ENCODE measurements around the gene USP17L28. TPM values are rescaled to one million over a fixed set of nuclear protein-coding genes. Genes with fewer than 3 reads are reported as not detected.
"Not testable (repeated sequence)": the region's sequence is repeated elsewhere in the genome, so short reads cannot be mapped to it uniquely, and the experiment has no call there.

USP17L28 gene
- total RNA-seq, 1 experiment from 2014 or later: not detected

DNA sequence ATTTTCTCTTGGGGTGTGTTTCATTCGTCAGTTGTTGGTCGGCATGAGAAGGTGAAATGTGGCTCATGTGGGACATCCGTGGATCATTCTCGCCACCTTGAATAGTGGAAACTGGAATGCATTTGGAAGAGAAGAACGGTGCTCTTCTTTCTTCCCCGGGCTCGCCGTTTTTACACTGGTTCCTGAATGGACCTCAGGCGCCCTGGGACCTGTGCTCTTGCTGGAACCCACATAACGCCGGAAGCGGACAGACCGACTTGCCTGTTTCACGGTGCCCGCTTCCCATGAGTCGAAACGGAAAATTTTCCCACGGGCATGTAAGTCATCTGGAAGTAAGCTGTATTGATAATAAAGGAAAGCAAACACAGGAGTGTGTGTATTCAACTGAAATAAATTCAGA is 2.2 kb downstream of the USP17L28 start:
- POLR2A ChIA-PET (ENCODE audit: unreplicated experiment); H4K20me1 ChIP-seq (ENCODE audit: low read length); H2AFZ ChIP-seq (ENCODE audit: low read length); intact Hi-C loops (cut with micrococcal nuclease); H3K79me2 ChIP-seq (ENCODE audit: low read length); H3K27me3 ChIP-seq (ENCODE audit: low read length); ATAC-seq; H3F3A ChIP-seq (ENCODE audit: low read length, unreplicated experiment); BruUV-seq (replicated peaks); H3K4me2 ChIP-seq (ENCODE audit: low read length); H3K36me3 ChIP-seq (ENCODE audit: low read depth, low read length); H3K9me2 ChIP-seq (replicated peaks; ENCODE audit: low read length); H3K9ac ChIP-seq (ENCODE audit: low read length); DNase-seq; H3K4me1 ChIP-seq (ENCODE audit: insufficient read depth, low read length); CTCF ChIA-PET; H3K27ac ChIP-seq (ENCODE audit: low read length); H3K4me3 ChIP-seq (ENCODE audit: low read length); H3K9me3 ChIP-seq (ENCODE audit: low read length): not testable (repeated sequence)

DNA sequence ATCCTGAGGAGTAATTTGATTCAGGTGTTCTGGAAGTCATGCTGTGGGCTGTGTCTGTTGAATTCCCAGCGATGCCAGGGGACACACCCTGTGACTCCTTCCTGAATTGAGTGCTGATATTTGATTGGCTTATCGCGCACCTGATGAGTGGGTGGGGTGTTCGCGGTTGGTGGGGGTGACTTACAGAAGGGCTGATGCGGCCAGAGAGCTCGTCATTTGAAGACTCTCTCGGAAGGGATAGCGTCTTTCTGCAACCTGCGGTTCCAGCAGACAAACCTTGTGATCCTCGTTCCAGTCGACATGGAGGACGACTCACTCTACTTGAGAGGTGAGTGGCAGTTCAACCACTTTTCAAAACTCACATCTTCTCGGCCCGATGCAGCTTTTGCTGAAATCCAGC is 4.6 kb downstream of the USP17L28 start, which contains the start of gene USP17L29:
Gene USP17L29 (plus strand): TSS at position 301 of the 400 bp plus-strand sequence. CDS start 0 bp downstream, at position 301.
- DNase-seq; H3K9me2 ChIP-seq (replicated peaks; ENCODE audit: low read length); H3F3A ChIP-seq (ENCODE audit: low read length, unreplicated experiment); CTCF ChIA-PET; H3K9ac ChIP-seq (ENCODE audit: low read length); H3K4me1 ChIP-seq (ENCODE audit: insufficient read depth, low read length); intact Hi-C loops (cut with micrococcal nuclease); H3K4me2 ChIP-seq (ENCODE audit: low read length); H3K4me3 ChIP-seq (ENCODE audit: low read length); POLR2A ChIA-PET (ENCODE audit: unreplicated experiment); H4K20me1 ChIP-seq (ENCODE audit: low read length); H3K27me3 ChIP-seq (ENCODE audit: low read length); H2AFZ ChIP-seq (ENCODE audit: low read length); H3K27ac ChIP-seq (ENCODE audit: low read length); H3K79me2 ChIP-seq (ENCODE audit: low read length); BruUV-seq (replicated peaks); H3K9me3 ChIP-seq (ENCODE audit: low read length); H3K36me3 ChIP-seq (ENCODE audit: low read depth, low read length); ATAC-seq: not testable (repeated sequence)

DNA sequence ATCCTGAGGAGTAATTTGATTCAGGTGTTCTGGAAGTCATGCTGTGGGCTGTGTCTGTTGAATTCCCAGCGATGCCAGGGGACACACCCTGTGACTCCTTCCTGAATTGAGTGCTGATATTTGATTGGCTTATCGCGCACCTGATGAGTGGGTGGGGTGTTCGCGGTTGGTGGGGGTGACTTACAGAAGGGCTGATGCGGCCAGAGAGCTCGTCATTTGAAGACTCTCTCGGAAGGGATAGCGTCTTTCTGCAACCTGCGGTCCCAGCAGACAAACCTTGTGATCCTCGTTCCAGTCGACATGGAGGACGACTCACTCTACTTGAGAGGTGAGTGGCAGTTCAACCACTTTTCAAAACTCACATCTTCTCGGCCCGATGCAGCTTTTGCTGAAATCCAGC is 14.1 kb downstream of the USP17L28 start, which contains the start of gene USP17L30:
Gene USP17L30 (plus strand): TSS at position 301 of the 400 bp plus-strand sequence. CDS start 0 bp downstream, at position 301.
- H3K79me2 ChIP-seq (ENCODE audit: low read length); ATAC-seq; H3K4me3 ChIP-seq (ENCODE audit: low read length); H3K4me2 ChIP-seq (ENCODE audit: low read length); H3F3A ChIP-seq (ENCODE audit: low read length, unreplicated experiment); H2AFZ ChIP-seq (ENCODE audit: low read length); H3K27me3 ChIP-seq (ENCODE audit: low read length); H3K9me2 ChIP-seq (replicated peaks; ENCODE audit: low read length); H3K27ac ChIP-seq (ENCODE audit: low read length); BruUV-seq (replicated peaks); H3K4me1 ChIP-seq (ENCODE audit: insufficient read depth, low read length); H4K20me1 ChIP-seq (ENCODE audit: low read length); POLR2A ChIA-PET (ENCODE audit: unreplicated experiment); DNase-seq; intact Hi-C loops (cut with micrococcal nuclease); H3K36me3 ChIP-seq (ENCODE audit: low read depth, low read length); H3K9me3 ChIP-seq (ENCODE audit: low read length); CTCF ChIA-PET; H3K9ac ChIP-seq (ENCODE audit: low read length): not testable (repeated sequence)

DNA sequence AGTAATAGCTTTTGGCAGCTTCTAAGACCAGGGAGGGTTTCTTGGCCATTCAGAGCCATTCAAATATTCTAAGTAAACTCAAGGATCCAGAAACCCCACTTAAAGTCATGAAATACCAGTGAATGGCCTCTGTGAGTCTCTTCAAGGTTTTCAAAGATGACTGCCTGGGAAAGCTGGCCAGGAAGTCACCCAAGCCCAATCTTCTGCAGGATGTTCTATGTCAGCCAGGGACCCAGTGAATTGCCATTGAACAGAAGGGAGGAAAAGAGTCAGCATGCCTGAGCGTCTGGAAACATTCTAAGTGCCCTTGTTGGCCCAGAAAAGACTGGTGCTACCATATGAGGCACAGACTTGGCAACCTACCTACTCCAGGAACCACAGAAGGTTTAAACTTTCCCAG is 31.2 kb downstream of the USP17L28 start:
- H3K27me3 ChIP-seq (ENCODE audit: low read length); H3F3A ChIP-seq (ENCODE audit: low read length, unreplicated experiment); H3K27ac ChIP-seq (ENCODE audit: low read length); H3K36me3 ChIP-seq (ENCODE audit: low read depth, low read length); H3K9ac ChIP-seq (ENCODE audit: low read length); H3K9me2 ChIP-seq (replicated peaks; ENCODE audit: low read length); ATAC-seq; intact Hi-C loops (cut with micrococcal nuclease); POLR2A ChIA-PET (ENCODE audit: unreplicated experiment); CTCF ChIA-PET; H2AFZ ChIP-seq (ENCODE audit: low read length); BruUV-seq (replicated peaks); H3K4me2 ChIP-seq (ENCODE audit: low read length); H3K9me3 ChIP-seq (ENCODE audit: low read length); DNase-seq; H3K79me2 ChIP-seq (ENCODE audit: low read length); H3K4me1 ChIP-seq (ENCODE audit: insufficient read depth, low read length); H4K20me1 ChIP-seq (ENCODE audit: low read length); H3K4me3 ChIP-seq (ENCODE audit: low read length): not testable (repeated sequence)

DNA sequence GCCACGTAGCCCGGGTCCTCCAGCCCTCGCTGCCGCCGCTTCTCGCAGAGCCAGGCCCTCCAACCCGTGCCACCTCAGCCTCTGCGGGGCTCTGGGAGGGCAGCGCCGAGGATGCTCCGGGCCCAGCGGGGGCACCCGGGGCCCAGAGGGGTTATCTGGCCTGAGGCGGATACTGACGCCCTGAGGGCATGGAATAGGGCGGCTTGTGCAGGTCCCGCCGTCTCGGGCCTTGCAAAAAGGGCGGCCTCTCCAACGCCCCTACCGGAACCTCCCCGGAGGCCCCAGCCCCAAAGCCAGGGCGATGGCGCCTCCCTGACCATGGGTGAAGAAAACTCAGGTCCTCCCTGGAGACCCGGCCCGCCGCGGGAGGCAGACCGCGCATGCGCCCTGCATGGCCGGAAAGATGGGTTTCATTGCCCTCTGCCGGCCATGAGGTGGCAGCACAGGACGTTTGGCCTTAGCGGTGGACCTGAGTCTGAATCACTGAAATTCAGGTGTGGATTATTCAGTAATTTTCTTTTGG is 32.4 kb downstream of the USP17L28 start:
- DNase-seq; H3F3A ChIP-seq (ENCODE audit: low read length, unreplicated experiment); H3K9ac ChIP-seq (ENCODE audit: low read length); POLR2A ChIA-PET (ENCODE audit: unreplicated experiment); H3K9me3 ChIP-seq (ENCODE audit: low read length); ATAC-seq; H3K4me3 ChIP-seq (ENCODE audit: low read length); intact Hi-C loops (cut with micrococcal nuclease); H2AFZ ChIP-seq (ENCODE audit: low read length); BruUV-seq (replicated peaks); CTCF ChIA-PET; H3K79me2 ChIP-seq (ENCODE audit: low read length); H3K27ac ChIP-seq (ENCODE audit: low read length); H3K9me2 ChIP-seq (replicated peaks; ENCODE audit: low read length); H3K4me1 ChIP-seq (ENCODE audit: insufficient read depth, low read length); H3K27me3 ChIP-seq (ENCODE audit: low read length); H4K20me1 ChIP-seq (ENCODE audit: low read length); H3K36me3 ChIP-seq (ENCODE audit: low read depth, low read length): not testable (repeated sequence)
- TF ChIP-seq, protein P1, sequence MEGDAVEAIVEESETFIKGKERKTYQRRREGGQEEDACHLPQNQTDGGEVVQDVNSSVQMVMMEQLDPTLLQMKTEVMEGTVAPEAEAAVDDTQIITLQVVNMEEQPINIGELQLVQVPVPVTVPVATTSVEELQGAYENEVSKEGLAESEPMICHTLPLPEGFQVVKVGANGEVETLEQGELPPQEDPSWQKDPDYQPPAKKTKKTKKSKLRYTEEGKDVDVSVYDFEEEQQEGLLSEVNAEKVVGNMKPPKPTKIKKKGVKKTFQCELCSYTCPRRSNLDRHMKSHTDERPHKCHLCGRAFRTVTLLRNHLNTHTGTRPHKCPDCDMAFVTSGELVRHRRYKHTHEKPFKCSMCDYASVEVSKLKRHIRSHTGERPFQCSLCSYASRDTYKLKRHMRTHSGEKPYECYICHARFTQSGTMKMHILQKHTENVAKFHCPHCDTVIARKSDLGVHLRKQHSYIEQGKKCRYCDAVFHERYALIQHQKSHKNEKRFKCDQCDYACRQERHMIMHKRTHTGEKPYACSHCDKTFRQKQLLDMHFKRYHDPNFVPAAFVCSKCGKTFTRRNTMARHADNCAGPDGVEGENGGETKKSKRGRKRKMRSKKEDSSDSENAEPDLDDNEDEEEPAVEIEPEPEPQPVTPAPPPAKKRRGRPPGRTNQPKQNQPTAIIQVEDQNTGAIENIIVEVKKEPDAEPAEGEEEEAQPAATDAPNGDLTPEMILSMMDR (conservative IDR thresholded peaks at IDR 0.05; ENCODE audit: low read depth, low read length): peak; percentile 30; the same call in 1 of the 2 replicates
- 0 out of 2 replicates have a peak overlapping the region, but pooled peaks have one; percentile 44 for H3K4me2 ChIP-seq (ENCODE audit: low read length)

Measured in PC-3 (cell line).